ENCODE results near the gene PTEN.

- TF ChIP-seq, protein P1, sequence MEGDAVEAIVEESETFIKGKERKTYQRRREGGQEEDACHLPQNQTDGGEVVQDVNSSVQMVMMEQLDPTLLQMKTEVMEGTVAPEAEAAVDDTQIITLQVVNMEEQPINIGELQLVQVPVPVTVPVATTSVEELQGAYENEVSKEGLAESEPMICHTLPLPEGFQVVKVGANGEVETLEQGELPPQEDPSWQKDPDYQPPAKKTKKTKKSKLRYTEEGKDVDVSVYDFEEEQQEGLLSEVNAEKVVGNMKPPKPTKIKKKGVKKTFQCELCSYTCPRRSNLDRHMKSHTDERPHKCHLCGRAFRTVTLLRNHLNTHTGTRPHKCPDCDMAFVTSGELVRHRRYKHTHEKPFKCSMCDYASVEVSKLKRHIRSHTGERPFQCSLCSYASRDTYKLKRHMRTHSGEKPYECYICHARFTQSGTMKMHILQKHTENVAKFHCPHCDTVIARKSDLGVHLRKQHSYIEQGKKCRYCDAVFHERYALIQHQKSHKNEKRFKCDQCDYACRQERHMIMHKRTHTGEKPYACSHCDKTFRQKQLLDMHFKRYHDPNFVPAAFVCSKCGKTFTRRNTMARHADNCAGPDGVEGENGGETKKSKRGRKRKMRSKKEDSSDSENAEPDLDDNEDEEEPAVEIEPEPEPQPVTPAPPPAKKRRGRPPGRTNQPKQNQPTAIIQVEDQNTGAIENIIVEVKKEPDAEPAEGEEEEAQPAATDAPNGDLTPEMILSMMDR (IDR thresholded peaks at IDR 0.05), result no peak
- no peak for TF ChIP-seq POLR2A (IDR thresholded peaks at IDR 0.05)
These were observed 1.9 kb downstream of the PTEN start for GRCh38 chr10:87865241-87865881.

Measured in esophagus squamous epithelium (tissue), 4 donors.